HG02884 (cell line): ENCODE data around the gene IKBKE.

Experiments
- ATAC-seq: cut with Tn5 transposase; IDR thresholded peaks from one replicate; pipeline ENCODE4 v1.9.1; 2021; ENCODE audit warnings: mild to moderate bottlenecking, moderate library complexity; ENCODE audit not compliant: unreplicated experiment

IKBKE gene

GRCh38 chr1:206469933-206470691 is at the start of gene IKBKE:
Gene IKBKE (plus strand): TSS chr1:206470476. CDS start chr1:206473228, 2,752 bp downstream.
- ATAC-seq = no peak

- ATAC-seq = no peak
Observed at GRCh38 chr1:206421616-206422340, 48.5 kb upstream of the IKBKE start.

- no peak for ATAC-seq
Observed at GRCh38 chr1:206422525-206422924, 47.8 kb upstream of the IKBKE start.

GRCh38 chr1:206427291-206427690 is 43.0 kb upstream of the IKBKE start:
- no peak for ATAC-seq

- ATAC-seq = no peak
Observed at GRCh38 chr1:206429421-206429820, 40.9 kb upstream of the IKBKE start.

- peak; percentile 93 for ATAC-seq
Observed at GRCh38 chr1:206430031-206430983, 40.0 kb upstream of the IKBKE start.

- no peak for ATAC-seq
Observed at GRCh38 chr1:206435445-206435844, 34.8 kb upstream of the IKBKE start.

GRCh38 chr1:206438554-206438953 is 31.7 kb upstream of the IKBKE start:
- ATAC-seq = no peak

- no peak for ATAC-seq
Observed at GRCh38 chr1:206439205-206439604, 31.1 kb upstream of the IKBKE start.

- ATAC-seq = no peak
Observed at GRCh38 chr1:206441336-206441967, 28.8 kb upstream of the IKBKE start.

- no peak for ATAC-seq
Observed at GRCh38 chr1:206442101-206442500, 28.2 kb upstream of the IKBKE start.

GRCh38 chr1:206445116-206445515 is 25.2 kb upstream of the IKBKE start:
- ATAC-seq = no peak

- ATAC-seq = no peak
Observed at GRCh38 chr1:206445911-206446356, 24.3 kb upstream of the IKBKE start.

GRCh38 chr1:206446688-206447421 is 23.4 kb upstream of the IKBKE start:
- no peak for ATAC-seq

- ATAC-seq = no peak
Observed at GRCh38 chr1:206447422-206447765, 22.9 kb upstream of the IKBKE start.

- no peak for ATAC-seq
Observed at GRCh38 chr1:206447792-206448191, 22.5 kb upstream of the IKBKE start.

- ATAC-seq = no peak
Observed at GRCh38 chr1:206448471-206448870, 21.8 kb upstream of the IKBKE start.

- ATAC-seq = no peak
Observed at GRCh38 chr1:206449565-206449964, 20.7 kb upstream of the IKBKE start.

GRCh38 chr1:206450281-206450680 is 20.0 kb upstream of the IKBKE start:
- ATAC-seq = no peak

GRCh38 chr1:206451134-206451686 is 19.1 kb upstream of the IKBKE start:
- ATAC-seq = no peak
